ENCODE results near the gene MAMDC2. TPM values are rescaled to one million over a fixed set of nuclear protein-coding genes. Genes with fewer than 3 reads are reported as not detected.
"Not testable (repeated sequence)": the region's sequence is repeated elsewhere in the genome, so short reads cannot be mapped to it uniquely, and the experiment has no call there.

MAMDC2 gene
- total RNA-seq, 1 donor from 2014 or later: 26.4 TPM

DNA sequence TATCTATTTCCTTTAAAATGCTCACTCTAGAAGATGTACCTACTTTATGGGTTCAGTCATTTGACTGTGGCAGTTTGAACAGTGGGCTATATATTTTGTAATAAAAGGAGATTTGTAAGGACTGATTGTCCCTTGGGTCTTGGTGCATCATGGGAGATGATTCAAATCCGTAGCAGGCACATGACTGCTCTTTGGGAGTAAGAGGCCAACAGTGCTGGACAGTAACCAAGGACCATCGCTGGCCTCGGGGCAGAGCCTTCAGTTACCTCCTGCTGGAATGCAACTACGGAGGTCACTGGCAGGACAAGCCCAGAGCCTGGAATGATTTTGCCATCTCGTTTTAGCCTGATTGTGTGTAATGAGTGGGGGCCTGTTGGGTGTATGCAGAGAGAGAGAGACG, 7.0 kb upstream of the MAMDC2 start:
- DNase-seq (ENCODE audit: low read depth, low spot score): no peak

DNA sequence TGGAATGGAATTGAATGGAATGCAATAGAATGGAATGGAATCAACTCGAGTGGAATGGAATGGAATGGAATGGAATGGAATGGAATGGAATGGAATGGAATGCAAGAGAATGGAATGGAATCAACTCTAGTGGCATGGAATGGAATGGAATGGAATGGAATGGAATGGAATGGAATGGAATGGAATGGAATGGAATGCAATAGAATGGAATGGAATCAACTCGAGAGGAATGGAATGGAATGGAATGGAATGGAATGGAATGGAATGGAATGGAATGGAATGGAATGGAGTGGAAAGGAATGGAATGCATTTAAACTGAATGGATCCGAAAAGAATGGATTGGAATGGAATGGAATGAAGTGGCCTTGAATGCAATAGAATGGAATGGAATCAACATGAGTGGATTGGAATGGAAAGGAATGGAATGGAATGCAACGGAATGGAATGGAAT, 5.5 kb upstream of the MAMDC2 start:
- not testable (repeated sequence) for DNase-seq (ENCODE audit: low read depth, low spot score)

DNA sequence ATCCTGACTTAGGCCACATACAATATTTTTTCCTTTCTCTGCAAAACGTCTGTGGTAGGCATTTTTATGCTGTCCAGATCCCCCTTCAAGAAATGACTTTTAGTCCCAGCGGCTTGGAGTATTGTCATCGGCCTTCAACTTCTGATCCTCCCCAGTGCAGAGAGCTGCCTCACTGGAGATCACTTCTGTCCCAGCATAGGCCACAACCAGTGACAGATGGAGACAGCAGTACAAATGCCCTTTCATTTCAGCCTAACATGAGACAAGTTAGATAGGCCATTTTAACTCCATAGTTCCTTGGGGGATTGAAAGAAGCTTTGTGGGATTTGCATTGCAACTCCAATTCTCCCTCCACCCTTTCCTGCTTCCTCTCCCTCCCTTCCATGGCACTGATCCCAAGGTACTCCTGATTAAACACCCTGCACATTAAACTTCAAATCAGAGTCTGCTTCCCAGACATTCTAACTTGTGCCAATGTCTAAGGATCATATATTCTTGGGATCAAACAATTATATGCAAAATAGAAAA, 3.2 kb upstream of the MAMDC2 start:
- DNase-seq (ENCODE audit: low read depth, low spot score): no peak

DNA sequence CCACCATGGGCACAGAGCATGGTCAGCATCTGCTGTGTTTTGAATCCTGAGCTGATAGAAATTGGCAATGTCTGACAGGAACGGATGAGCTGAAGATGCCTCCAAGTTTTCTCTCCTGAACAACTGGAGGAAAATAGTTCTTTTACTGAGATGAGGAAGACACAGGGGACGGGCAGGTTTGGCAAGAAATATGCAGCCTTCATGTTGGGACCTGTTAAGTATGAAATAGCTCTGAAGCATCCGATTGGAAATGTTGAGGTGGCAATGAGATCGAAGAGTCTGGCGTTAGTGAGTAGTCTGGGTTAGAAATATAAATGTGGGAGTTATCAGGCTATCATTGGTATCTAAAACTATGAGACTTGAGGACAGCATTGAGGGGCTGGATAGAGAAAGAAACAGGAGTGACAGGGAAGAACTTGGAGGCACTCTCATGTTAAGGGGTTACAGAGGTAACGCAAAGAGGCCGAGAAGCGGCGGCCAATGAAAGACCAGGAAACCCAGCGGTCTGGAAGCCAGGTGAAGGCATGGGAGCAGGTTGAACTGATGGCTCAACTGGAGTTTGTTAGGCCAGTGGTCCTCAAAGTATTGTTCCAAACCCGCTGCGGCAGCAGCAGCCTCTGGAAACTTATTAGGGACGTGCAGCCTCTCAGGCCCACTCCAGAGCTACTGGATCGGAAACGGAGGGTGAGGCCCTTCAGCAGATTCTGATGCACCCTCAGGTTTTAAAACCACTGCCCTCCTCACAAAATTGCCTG, 1.0 kb upstream of the MAMDC2 start:
- DNase-seq (ENCODE audit: low read depth, low spot score): no peak

DNA sequence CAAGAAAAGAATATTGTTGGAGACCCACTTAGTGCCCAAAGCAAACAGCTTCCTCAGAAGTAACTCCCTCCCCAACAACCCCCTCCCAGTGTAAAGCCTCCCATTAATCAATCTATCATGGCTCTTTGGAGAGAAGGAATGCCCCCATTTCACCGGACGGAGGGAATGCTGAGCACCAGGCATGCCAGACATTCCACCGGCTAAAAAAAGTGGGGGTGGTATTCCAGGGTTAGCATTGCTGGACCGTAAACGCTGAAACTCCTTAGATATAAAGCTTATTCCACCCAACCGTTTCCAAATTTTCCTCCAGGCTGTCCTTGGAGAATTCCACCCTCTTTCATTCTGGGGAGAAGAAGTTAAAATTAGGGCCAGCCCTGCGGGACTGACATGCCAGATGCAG, 363 bp upstream of the MAMDC2 start:
- DNase-seq (ENCODE audit: low read depth, low spot score): no peak

DNA sequence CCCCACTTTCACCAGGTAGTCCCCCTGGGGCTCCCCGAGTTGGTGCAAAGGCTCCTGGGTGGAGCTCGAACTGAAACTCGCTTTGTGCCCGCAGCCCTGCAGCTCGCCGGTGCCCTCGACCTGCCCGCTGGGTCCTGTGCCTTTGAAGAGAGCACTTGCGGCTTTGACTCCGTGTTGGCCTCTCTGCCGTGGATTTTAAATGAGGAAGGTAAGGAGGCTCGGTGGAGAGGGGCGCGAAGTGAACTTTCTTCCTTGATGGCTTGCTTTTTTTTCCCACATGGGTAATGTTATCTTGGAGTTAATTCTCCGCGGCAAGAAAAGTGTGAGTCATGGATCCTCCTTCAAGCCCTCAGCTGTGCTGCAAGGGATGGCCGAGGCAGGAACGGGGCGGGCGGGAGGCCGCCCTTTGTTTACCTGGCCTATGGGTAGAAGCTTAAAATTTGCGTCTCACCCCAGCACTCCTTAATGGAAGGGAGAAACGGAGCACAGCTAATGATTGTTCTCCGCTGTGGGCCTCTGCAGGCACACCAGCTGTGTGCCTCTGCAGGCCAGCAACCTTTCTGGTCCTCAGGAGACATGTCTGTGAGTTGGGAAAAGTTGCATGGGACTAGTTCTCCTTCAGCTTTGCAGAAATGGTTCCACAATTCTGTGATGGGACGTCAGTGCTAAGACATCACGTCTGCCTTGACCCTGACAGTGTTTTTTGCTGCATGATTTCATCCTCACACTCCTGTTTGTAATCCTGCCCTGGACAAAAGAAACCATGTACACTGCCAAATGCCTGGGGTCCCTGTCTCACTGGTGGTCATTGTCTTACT, 1.1 kb downstream of the MAMDC2 start:
- DNase-seq (ENCODE audit: low read depth, low spot score): no peak

DNA sequence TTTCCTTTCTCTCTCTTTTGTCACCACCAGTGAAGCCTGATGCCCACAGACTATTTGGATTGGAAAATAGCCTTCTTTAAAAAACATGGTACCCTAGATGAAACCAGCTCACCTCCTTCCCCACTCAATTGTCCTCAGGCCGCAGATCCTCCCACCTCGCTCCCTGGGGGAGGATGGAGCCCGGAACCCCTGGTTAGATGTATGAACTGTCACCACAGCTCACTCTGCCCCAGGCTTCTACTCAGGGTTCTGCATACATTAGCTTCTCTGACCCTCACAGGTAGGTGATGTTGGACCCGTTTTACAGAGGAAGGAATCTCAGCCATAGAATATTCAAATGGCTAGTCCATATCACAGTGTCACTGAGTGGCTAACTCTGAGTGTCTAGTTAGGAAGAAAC, 1.8 kb downstream of the MAMDC2 start:
- no peak for DNase-seq (ENCODE audit: low read depth, low spot score)

DNA sequence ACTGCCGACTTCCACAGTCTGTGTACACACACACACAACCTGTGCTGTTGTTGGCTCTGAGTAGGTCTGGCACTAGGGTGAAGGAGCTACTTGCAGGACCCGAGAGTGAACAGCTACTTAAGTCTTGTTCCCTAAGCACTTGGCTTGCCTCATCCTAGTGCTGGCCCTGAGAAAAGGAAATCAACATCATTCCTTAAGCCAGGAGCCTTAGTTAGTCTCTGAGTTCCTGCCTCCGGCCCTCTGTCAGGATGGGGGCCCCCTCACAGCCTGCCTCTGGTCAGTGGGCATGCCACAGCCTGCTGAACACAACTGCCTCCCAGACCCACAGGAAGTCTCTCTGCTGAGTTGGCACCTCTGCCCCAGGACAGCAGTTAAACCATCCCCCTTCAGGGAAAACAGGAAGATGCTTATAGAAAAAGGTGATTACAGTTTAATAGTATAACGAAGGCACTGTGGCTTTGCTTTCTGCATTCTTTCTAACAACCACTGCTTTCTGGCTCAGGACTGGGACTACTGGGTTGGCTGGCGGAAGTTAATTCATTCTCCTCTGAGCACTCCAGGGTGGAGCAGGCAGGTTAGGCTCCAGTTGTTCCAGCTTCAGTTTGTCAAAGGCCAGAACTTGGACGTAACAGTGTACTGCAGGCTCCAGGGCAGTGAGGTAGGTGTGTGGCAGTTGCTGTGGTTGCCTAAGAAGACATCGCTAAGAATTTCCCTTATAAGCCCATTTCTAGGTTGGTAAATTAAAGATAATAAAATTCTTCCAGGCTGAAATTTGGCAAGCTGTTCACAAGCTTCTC, 2.8 kb downstream of the MAMDC2 start:
- no peak for DNase-seq (ENCODE audit: low read depth, low spot score)

DNA sequence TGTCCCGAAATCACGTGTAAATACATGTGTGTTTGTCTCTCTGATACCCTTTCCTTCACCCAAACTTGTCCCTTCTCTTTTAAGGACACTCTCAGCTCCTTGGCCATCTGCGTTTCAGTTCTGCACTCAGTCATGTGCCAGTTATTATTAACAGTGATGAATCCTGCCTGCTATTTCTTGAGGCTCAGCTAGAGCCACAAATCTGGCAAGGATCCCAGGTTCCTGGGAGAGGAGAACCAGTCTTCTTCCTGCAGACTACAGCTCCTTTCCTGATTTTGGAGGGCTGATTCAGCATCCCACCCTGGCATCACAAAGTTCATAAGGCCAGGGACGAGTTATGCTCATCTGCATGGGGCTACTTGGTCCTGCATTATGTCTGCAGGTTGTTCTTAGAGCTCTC, 5.6 kb downstream of the MAMDC2 start:
- DNase-seq (ENCODE audit: low read depth, low spot score): no peak

DNA sequence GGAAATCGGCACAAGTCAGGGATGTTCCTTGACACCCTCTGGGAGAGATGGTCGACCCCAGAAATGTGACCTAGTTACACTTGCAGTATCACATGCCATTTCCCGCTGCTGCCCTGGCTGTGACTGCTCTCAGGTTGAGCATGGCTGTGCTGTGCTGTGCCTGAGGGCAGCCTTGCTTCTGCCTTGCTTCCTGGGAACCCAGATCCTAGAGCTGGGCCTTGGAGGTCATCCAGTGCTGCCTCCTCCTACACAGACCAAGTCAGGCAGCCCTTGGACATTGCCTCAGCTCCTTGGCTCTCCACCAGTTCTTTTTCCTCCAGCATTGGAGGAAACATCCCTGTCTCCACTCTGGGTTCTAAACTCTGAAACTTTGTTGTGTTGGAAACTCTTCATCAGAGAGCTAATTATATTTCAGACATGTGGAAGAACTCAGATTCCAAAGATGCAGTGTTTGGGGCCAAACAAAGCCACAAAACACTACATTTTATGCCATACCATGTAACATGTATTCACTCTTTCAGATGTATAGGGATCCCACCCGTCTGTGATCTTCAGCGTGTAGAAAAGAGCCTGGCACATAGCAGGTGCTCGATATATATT, 6.1 kb downstream of the MAMDC2 start:
- no peak for DNase-seq (ENCODE audit: low read depth, low spot score)

DNA sequence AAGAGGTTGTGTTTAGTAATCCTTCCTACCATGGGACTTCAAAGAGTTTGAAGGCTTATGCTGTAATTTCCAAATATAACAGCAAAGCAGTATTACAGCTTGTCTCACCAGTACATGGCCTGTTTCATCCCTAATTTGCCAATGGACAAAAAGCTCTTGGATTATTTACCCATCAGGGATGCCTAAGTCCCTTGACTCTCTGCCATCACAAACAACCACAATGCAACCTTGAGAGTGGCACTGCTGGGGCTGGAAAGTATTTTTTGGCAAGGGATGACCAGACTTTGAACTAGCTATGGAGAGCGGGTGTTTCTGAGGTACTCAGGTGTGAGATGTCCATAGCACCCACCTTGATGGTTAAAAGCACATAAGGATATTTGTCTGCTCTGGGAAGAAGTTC, 9.1 kb downstream of the MAMDC2 start:
- no peak for DNase-seq (ENCODE audit: low read depth, low spot score)

DNA sequence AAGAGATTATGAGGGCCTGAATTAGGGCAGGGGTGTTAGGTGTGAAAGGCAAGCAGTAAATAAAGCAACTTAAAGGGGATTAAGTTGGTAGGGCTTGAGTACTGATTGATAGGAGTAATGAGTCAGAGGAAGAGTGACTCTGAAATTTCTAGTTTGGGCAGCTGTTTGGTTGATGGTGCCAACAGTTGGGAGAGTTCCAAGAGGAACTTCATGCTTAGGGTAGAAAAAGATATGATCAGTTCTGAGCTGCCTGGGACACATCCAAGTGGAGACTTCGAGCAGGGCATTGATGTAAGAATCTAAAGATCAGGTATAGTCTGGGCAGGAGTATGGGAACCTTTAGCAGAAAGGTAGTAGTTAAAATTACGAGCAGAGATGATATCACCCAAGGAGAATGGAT, 10.2 kb downstream of the MAMDC2 start:
- DNase-seq (ENCODE audit: low read depth, low spot score): peak; percentile 69

DNA sequence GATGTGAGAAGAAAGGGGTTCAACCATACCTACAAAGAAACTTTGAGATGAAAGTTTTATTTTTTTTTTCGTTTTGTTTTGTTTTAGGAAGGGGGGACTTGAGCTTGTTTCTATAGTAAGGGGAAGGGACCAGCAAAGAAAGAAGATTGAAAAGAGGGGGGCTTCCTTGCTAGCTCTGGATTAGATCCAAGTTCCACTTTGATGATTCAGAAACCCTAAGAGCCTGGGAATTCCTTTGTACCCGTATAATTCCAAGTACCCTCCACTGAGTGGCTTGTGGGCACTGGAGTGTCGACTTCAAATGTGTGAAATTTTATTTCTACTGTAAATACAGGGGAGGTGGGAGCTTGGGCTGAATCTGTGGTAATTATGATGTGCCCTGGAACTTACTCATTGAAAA, 10.9 kb downstream of the MAMDC2 start:
- DNase-seq (ENCODE audit: low read depth, low spot score): no peak

DNA sequence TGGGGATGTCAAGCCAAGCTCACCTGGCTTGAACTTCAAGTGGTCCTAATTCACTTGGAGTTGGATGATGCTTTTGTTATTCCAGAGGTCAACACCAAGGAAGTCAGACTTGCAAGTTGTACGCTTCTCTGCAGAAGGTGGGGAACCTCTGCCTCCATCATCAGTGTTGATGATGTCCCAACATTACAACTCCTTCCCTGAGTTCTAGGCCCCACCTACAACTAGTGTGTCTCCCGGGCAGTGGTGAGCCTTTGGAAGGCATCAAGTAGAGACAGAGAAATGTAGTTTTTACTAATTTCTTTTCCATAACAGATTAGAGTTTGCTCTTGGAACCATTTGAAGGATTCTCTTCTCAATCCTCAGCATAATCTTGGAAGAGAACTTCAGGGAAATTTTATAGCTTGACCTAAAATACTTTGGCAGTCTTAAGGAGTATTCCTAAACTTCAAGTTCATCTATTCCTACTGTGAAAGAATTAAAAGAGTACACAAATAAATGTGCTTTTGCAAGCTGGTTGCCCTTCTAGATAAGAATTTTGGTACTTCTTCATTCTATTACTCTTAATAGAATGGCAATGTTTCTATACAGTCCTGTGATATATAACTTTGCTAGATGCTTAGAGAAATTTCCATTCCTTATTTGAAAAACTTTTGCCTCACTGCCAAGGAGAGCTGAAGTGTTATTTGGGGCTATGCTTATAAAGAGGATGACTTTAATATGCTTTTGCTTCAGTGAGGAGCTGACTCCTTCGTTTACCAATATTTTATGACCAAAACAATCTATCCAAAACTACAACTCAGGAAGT, 12.0 kb downstream of the MAMDC2 start:
- no peak for DNase-seq (ENCODE audit: low read depth, low spot score)

DNA sequence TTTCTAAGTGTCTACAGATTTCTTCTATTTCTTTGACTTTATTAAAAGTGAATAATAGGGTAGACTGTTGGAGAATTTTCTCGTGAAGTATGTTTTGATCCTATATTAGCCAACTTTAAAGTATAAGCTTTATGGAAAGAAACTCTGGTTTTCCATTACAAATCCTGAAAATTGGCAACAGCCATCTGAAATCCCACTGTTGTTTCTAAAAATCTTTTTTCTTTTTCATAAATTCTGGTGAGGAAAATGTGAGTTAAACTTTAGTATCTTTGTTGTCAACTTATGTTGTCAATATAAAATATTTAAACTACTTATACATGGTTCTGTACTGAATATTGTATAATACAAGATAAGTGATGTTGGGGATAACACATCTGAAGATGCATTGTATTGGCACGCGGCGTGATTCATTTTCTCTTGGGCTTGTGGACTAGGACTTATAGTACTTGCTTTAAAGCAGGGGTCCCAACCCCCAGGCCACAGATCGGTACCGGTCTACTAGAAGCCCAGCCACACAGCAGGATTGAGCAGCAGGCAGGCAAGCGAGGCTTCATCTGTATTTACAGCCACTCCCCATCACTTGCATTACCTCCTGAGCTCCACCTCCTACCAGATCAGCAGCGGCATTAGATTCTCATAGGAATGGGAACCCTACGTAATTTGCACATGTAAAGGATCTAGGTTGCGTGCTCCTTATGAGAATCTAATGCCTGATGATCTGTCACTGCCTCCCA, 12.7 kb downstream of the MAMDC2 start:
- no peak for DNase-seq (ENCODE audit: low read depth, low spot score)

DNA sequence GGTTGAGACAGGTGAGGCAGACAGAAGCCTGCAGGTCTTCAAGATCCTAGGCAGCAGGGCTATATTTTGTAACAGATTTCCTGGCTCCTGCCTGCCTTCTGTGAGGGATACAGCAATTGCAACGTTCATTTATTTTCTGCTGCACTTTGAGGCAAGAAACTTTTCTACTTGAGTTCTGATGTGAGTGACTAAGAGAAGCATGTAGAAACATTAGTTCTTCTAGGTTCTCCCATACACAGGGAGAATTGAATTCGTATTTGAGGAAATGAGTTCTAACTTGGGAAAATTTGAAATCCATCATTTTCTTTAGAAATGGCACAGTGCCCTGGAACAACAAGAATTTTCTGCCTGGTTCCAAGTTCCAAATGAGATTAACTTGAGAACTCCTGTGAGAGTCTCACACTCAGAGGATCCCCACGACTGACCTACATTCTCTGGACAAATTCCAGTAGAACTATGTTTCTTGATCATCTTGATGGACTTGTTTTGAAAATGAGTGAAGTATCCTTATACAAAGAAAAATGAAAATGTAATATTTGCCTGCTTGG, 15.0 kb downstream of the MAMDC2 start:
- no peak for DNase-seq (ENCODE audit: low read depth, low spot score)

DNA sequence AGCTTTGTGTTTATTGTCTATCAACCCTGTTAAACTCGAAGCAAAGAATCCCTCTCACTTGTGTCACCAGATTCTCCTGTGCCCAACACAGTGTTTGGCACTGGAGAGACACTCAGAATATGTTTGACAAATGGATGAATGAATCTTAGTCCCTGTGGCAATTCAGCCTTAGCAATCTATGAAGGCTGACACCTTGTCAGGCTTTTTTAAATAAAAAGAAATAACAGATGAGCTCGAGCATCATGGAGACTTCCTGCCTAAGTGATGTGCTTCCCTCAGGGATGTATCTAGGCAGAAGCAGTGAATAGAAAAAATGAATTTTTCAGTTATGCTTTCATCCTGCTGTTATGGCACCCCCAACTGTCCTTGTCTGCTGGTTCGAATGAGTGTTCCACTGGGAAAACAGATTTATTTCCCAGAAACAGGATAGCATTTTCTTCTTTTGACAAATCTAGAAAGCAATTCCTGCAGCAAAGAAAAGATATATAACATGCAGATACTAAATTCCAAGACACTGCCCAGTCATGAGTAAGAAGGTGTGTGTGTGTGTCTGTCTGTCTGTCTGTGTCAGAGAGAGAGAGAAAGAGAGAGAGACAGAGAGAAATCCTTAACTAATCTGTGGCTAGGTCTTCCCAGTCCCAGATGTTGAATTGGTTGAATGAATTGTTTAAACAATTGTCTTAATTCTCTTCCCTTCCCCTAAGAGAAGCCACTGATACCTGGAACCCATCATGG, 16.7 kb downstream of the MAMDC2 start:
- no peak for DNase-seq (ENCODE audit: low read depth, low spot score)

DNA sequence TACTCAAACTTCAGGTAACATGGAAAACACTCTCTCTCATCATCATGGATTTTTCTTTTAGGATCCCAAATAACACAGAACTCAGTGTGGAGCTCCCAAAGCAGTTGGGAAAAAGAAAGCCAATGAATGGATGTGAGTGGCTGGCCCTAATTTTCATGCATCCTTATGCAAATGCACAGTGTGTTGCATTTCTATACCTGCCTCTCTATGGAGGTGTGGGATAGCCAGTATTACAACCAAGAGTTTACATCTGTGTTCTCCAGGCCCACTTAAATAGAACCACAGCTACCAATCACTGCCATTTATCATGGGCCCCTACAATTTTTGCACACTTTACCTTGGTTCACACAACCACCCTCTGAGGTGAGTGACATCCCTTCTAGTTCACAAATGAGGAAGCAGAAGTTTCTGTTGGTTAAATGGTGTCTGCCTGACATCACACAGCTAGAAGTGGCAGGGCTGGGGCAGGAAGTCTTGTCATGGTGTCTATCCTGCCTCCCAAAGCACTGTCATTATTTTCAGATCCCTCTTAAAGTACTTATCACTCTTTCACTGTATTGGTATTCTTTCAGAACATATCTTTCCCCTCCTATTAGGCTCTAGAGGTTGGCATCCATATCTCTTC, 17.3 kb downstream of the MAMDC2 start:
- no peak for DNase-seq (ENCODE audit: low read depth, low spot score)
